H1 (cell line): ENCODE data around the gene CD247. TPM values are rescaled to one million over a fixed set of nuclear protein-coding genes. Genes with fewer than 3 reads are reported as not detected.

Source experiments
- CTCF ChIA-PET: fragments of 300-600 bp; sonication (Branson Sonifier 250); formaldehyde crosslinking; loops from one replicate; lab custom pipeline; 2021; ENCODE audit not compliant: partially characterized antibody; lab: Charles Lee
- POLR2A ChIA-PET: fragments of 300-600 bp; sonication (Branson Sonifier 250); formaldehyde crosslinking; loops from one replicate; lab custom pipeline; 2021; ENCODE audit warnings: inconsistent platforms; ENCODE audit not compliant: partially characterized antibody; lab: Charles Lee
- DNase-seq, 2 experiments: peaks; one replicate each; pipeline versions ENCODE4 v3.0.0 to v3.0.0-alpha.2; 2010 to 2022; ENCODE audit warnings: low spot score in 2 of 2, low read depth in 1 of 2, mixed read lengths in 1 of 2
- FAIRE-seq: peaks from 2 replicates; lab custom pipeline; 2011; peaks lifted over from hg19 to GRCh38; lab: Jason Lieb, UNC
- H2AFZ ChIP-seq: 2 replicates; pipeline ENCODE4 v1.8.1; 2012; ENCODE audit warnings: low read length, inconsistent platforms
- H2AK5ac ChIP-seq: 2 replicates; pipeline ENCODE4 v1.6.1; 2013; ENCODE audit warnings: low read depth, low read length
- H2BK120ac ChIP-seq: replicated peaks from 2 replicates; pipeline ENCODE3; 2013; ENCODE audit warnings: low read depth, low read length, inconsistent platforms
- H2BK12ac ChIP-seq: 2 replicates; pipeline ENCODE4 v1.6.1; 2013; ENCODE audit warnings: low read depth, low read length
- H2BK15ac ChIP-seq: 2 replicates; pipeline ENCODE4 v1.6.1; 2013; ENCODE audit warnings: low read length
- H2BK20ac ChIP-seq: 2 replicates; pipeline ENCODE4 v1.6.1; 2013; ENCODE audit warnings: low read length
- H2BK5ac ChIP-seq: 2 replicates; pipeline ENCODE4 v1.6.1; 2013; ENCODE audit warnings: low read depth, low read length
- H3K14ac ChIP-seq: 2 replicates; pipeline ENCODE4 v1.6.1; 2013; ENCODE audit warnings: inconsistent platforms; ENCODE audit not compliant: insufficient read length
- H3K18ac ChIP-seq: 2 replicates; pipeline ENCODE4 v1.6.1; 2013; ENCODE audit warnings: low read length; ENCODE audit errors: extremely low read depth
- H3K23ac ChIP-seq: 2 replicates; pipeline ENCODE4 v1.6.1; 2013; ENCODE audit warnings: inconsistent platforms; ENCODE audit not compliant: insufficient read length
- H3K23me2 ChIP-seq: 2 replicates; pipeline ENCODE4 v1.6.1; 2013; ENCODE audit warnings: low read depth, low read length
- H3K27ac ChIP-seq: 2 replicates; pipeline ENCODE4 v1.6.1; 2011; ENCODE audit warnings: low read depth, low read length, inconsistent platforms
- H3K27me3 ChIP-seq, 4 experiments: replicated peaks in 1 of 4; 1 replicate in 1 of 4; 2 replicates in 3 of 4; pipeline versions ENCODE4 v1.6.1 to v1.8.1; 2011 to 2013; ENCODE audit warnings: low read length in 3 of 4, mild to moderate bottlenecking in 3 of 4, inconsistent platforms in 2 of 4, mixed read lengths in 2 of 4, moderate library complexity in 1 of 4; ENCODE audit not compliant: control insufficient read depth in 3 of 4, insufficient read depth in 3 of 4; ENCODE audit errors: extremely low read depth in 1 of 4
- H3K36me3 ChIP-seq, 4 experiments: 2 replicates each; pipeline versions ENCODE4 v1.6.1 to v1.8.1; 2011 to 2013; ENCODE audit warnings: mild to moderate bottlenecking in 4 of 4, low read length in 3 of 4, moderate library complexity in 2 of 4, control low read depth in 1 of 4, inconsistent platforms in 1 of 4; ENCODE audit not compliant: insufficient read depth in 4 of 4, control insufficient read depth in 2 of 4
- H3K4ac ChIP-seq: replicated peaks from 2 replicates; pipeline ENCODE3; 2013; ENCODE audit warnings: low read length, low read depth, mixed read lengths, inconsistent platforms; ENCODE audit not compliant: insufficient read length
- H3K4me1 ChIP-seq, 4 experiments: replicated peaks in 1 of 4; 1 replicate in 1 of 4; 2 replicates in 3 of 4; pipeline versions ENCODE4 v1.6.1 to v1.8.1; 2011 to 2013; ENCODE audit warnings: low read length in 3 of 4, inconsistent platforms in 2 of 4, mixed read lengths in 1 of 4; ENCODE audit not compliant: insufficient read depth in 4 of 4, control insufficient read depth in 3 of 4
- H3K4me2 ChIP-seq, 2 experiments: 2 replicates each; pipeline versions ENCODE4 v1.6.1 to v1.8.1; 2011 to 2013; ENCODE audit warnings: low read depth in 2 of 2, low read length in 2 of 2, control low read depth in 1 of 2, inconsistent platforms in 1 of 2, mild to moderate bottlenecking in 1 of 2; ENCODE audit not compliant: insufficient read depth in 1 of 2
- H3K4me3 ChIP-seq, 4 experiments: fragments of 200-600, 300-600 bp in 1 of 4; sonication (generic), shearing (Covaris generic), sonication (Bioruptor Twin) in 1 of 4; 2 replicates each; pipeline versions ENCODE4 v1.5.1 to v1.8.1; 2011 to 2016; ENCODE audit warnings: low read length in 4 of 4, low read depth in 3 of 4, control low read depth in 2 of 4, inconsistent platforms in 2 of 4, mild to moderate bottlenecking in 2 of 4, mixed read lengths in 1 of 4, moderate library complexity in 1 of 4; ENCODE audit not compliant: insufficient read depth in 2 of 4; ENCODE audit errors: extremely low read depth in 1 of 4
- H3K56ac ChIP-seq: replicated peaks from 2 replicates; pipeline ENCODE3; 2013; ENCODE audit warnings: low read depth, mild to moderate bottlenecking, mixed read lengths, low read length, inconsistent platforms; ENCODE audit not compliant: insufficient read length
- H3K79me1 ChIP-seq: 2 replicates; pipeline ENCODE4 v1.6.1; 2013; ENCODE audit warnings: low read depth, low read length, control low read depth
- H3K79me2 ChIP-seq, 2 experiments: 2 replicates each; pipeline versions ENCODE4 v1.6.1 to v1.8.1; 2012 to 2013; ENCODE audit warnings: low read length in 2 of 2, mild to moderate bottlenecking in 2 of 2, inconsistent platforms in 1 of 2; ENCODE audit not compliant: insufficient read depth in 2 of 2, control insufficient read depth in 1 of 2
- H3K9ac ChIP-seq, 4 experiments: replicated peaks in 1 of 4; 1 replicate in 1 of 4; 2 replicates in 3 of 4; pipeline versions ENCODE4 v1.6.1 to v1.8.1; 2011 to 2013; ENCODE audit warnings: low read depth in 3 of 4, low read length in 3 of 4, control low read depth in 2 of 4, mild to moderate bottlenecking in 2 of 4, moderate library complexity in 2 of 4, inconsistent platforms in 1 of 4; ENCODE audit errors: extremely low read depth in 1 of 4
- H3K9me3 ChIP-seq, 2 experiments: 2 replicates each; pipeline versions ENCODE4 v1.6.1 to v1.8.1; 2012 to 2013; ENCODE audit warnings: mild to moderate bottlenecking in 2 of 2, moderate library complexity in 2 of 2, control low read depth in 1 of 2, inconsistent platforms in 1 of 2, low read depth in 1 of 2, low read length in 1 of 2, mixed read lengths in 1 of 2; ENCODE audit not compliant: insufficient read depth in 2 of 2
- H4K20me1 ChIP-seq, 2 experiments: replicated peaks in 1 of 2; 2 replicates each; pipeline versions ENCODE3 to v1.8.1; 2011 to 2013; ENCODE audit warnings: inconsistent platforms in 2 of 2, low read length in 2 of 2, mild to moderate bottlenecking in 1 of 2; ENCODE audit not compliant: insufficient read depth in 2 of 2, control insufficient read depth in 1 of 2
- H4K5ac ChIP-seq: 2 replicates; pipeline ENCODE4 v1.6.1; 2013; ENCODE audit warnings: low read length, low read depth, mixed read lengths, inconsistent platforms; ENCODE audit not compliant: insufficient read length
- H4K8ac ChIP-seq: 2 replicates; pipeline ENCODE4 v1.8.0; 2013; ENCODE audit warnings: mild to moderate bottlenecking, moderate library complexity, low read length, inconsistent platforms; ENCODE audit not compliant: insufficient read depth; ENCODE audit errors: extremely low read depth
- H4K91ac ChIP-seq: replicated peaks from 2 replicates; pipeline ENCODE3; 2013; ENCODE audit warnings: low read length, mixed read lengths, inconsistent platforms; ENCODE audit not compliant: insufficient read length
- CREB1 ChIP-seq: IDR thresholded peaks from 2 replicates; pipeline ENCODE4 v1.6.1; 2012; ENCODE audit warnings: inconsistent platforms
- GABPA ChIP-seq: IDR thresholded peaks from 2 replicates; pipeline ENCODE4 v1.6.1; 2011; ENCODE audit warnings: mild to moderate bottlenecking, low read length, moderate library complexity, borderline replicate concordance; ENCODE audit not compliant: insufficient read depth
- GTF2F1 ChIP-seq: IDR thresholded peaks from 2 replicates; pipeline ENCODE4 v1.6.1; 2012; ENCODE audit warnings: low read depth, low read length, improper control_type of control experiment, borderline replicate concordance
- SAP30 ChIP-seq: fragments of 300-600 bp; sonication (generic); IDR thresholded peaks from 2 replicates; pipeline ENCODE4 v1.7.1; 2012; ENCODE audit warnings: low read length, moderate library complexity, mild to moderate bottlenecking, inconsistent platforms; ENCODE audit not compliant: insufficient read depth, insufficient replicate concordance
- TBP ChIP-seq: IDR thresholded peaks from 2 replicates; pipeline ENCODE4 v1.6.1; 2011; ENCODE audit warnings: low read depth, low read length, improper control_type of control experiment
- WGBS, 2 experiments: shearing (Covaris generic) in 1 of 2; methylation state at CpG; one replicate each; pipeline versions ENCODE4 v1.1.6 to v1.1.7; 2013 to 2015; ENCODE audit warnings: low lambda C conversion rate in 2 of 2, mixed read lengths in 2 of 2, inconsistent platforms in 1 of 2, low coverage in 1 of 2, missing lambda C conversion rate in 1 of 2; ENCODE audit not compliant: insufficient replicate concordance in 2 of 2, insufficient coverage in 1 of 2, insufficient read length in 1 of 2; ENCODE audit errors: extremely low coverage in 1 of 2, missing lambda C conversion rate in 1 of 2; 5-methylcytosine and 5-hydroxymethylcytosine counted together
- polyA plus RNA-seq, 7 experiments: library from polyadenylated mRNA; depleted of rRNA in 3 of 7; stranded (reverse) in 5 of 7; unstranded in 2 of 7; fragments of >200 nt in 5 of 7; fragments of 200-250 nt in 2 of 7; gene quantifications; 1 replicate in 5 of 7; 2 replicates in 1 of 7; 4 replicates in 1 of 7; pipeline versions ENCODE4 v1.2.1 to v1.2.3, GENCODE V29; 2011 to 2013; ENCODE audit warnings: missing spikeins in 2 of 7, mixed read lengths in 2 of 7
- total RNA-seq: library from RNA; stranded (reverse); fragmentation: NEBNext Ultra II Directional; extraction: Animal tissue kit (Norgen Biotek cat#: 25700); gene quantifications from 2 replicates; pipeline ENCODE4 v1.2.1, GENCODE V29; 2021

The CD247 gene
- total and polyA plus RNA-seq, 2 of the 8 experiments (the other 6 are each of a cell fraction or from before 2014, with no cell fraction given) = 2.0 to 2.2 TPM

- Histone ChIP-seq H3K4me3 (no peak overlapping the region), H3K79me2 (no peaks in the 10 kb centered on the region), H4K8ac (no peak overlapping the region), H2AFZ (no peak overlapping the region), H3K79me1 (no peaks in the 10 kb centered on the region), H4K5ac (no peak overlapping the region), H2BK15ac (no peak overlapping the region), H3K9me3 (no peaks in the 10 kb centered on the region), H4K20me1 (no peaks in the 10 kb centered on the region), H3K56ac (no peak overlapping the region), H3K18ac (no peak overlapping the region), H3K27me3 (0 out of 7 replicates have a peak, but pooled peaks cover 0 to 3% (median 0%) of the 10 kb centered on the region in 4 experiments), H3K27ac (no peak overlapping the region), H3K4ac (no peak overlapping the region), H3K23me2 (no peaks in the 10 kb centered on the region), H2BK20ac (no peak overlapping the region), H3K23ac (no peak overlapping the region), H3K4me1 (no peaks in the 10 kb centered on the region), H2BK120ac (no peak overlapping the region), H2BK12ac (no peak overlapping the region), H3K14ac (no peak overlapping the region), H4K91ac (no peak overlapping the region), H2AK5ac (no peak overlapping the region), H2BK5ac (no peak overlapping the region), H3K36me3 (no peaks in the 10 kb centered on the region), H3K9ac (no peak overlapping the region), H3K4me2 (no peak overlapping the region)
- no peak for DNase-seq
- ChIA-PET CTCF (interaction anchor here (0.8 kb wide), 1 partner anchor 68 kb away, joined by 3 read pairs; no protein-coding TSS in a partner anchor), POLR2A (no interaction called here)
- TF ChIP-seq CREB1 = no peak
- no peak for TF ChIP-seq GABPA
- no peak for TF ChIP-seq SAP30
- TF ChIP-seq GTF2F1 = no peak
- no peak for TF ChIP-seq TBP
- no peak for FAIRE-seq
- WGBS, 2 experiments = 71% methylated on average over 5 of the region's 5 CpGs; no CpG with 5 or more reads in 1 of the 2 experiments
These were observed 3.9 kb upstream of the CD247 start for GRCh38 chr1:167522246-167522645.
